Ectodermal cell (in vitro differentiated cells): ENCODE measurements around the gene RAPGEF1.

Experiments
- H3K27ac ChIP-seq: 2 replicates; pipeline ENCODE4 v1.7.0; 2013; ENCODE audit warnings: mild to moderate bottlenecking, low read depth, low read length; ENCODE audit not compliant: insufficient read depth, poor library complexity, severe bottlenecking
- H3K27me3 ChIP-seq: 2 replicates; pipeline ENCODE4 v1.7.0; 2013; ENCODE audit warnings: mild to moderate bottlenecking, low read length; ENCODE audit not compliant: insufficient read depth, control insufficient read depth, poor library complexity, severe bottlenecking
- H3K36me3 ChIP-seq: one replicate; pipeline ENCODE4 v1.7.0; 2013; ENCODE audit warnings: low read length; ENCODE audit not compliant: control insufficient read depth, insufficient read depth
- H3K4me1 ChIP-seq: one replicate; pipeline ENCODE4 v1.7.0; 2013; ENCODE audit warnings: low read length; ENCODE audit not compliant: control insufficient read depth, insufficient read depth
- H3K4me3 ChIP-seq: 2 replicates; pipeline ENCODE4 v1.7.0; 2013; ENCODE audit warnings: low read depth, low read length, control low read depth; ENCODE audit not compliant: insufficient read depth
- H3K9me3 ChIP-seq: 2 replicates; pipeline ENCODE4 v1.7.0; 2013; ENCODE audit warnings: mild to moderate bottlenecking, low read length, moderate library complexity; ENCODE audit not compliant: control insufficient read depth
- WGBS, 2 experiments: methylation state at CpG; one replicate each; pipeline ENCODE4 v1.1.7; 2013; ENCODE audit warnings: missing lambda C conversion rate in 2 of 2; 5-methylcytosine and 5-hydroxymethylcytosine counted together

RAPGEF1 gene

GRCh38 chr9:131621551-131622358, 118.1 kb downstream of the RAPGEF1 start:
- 92% methylated on average over 31 of the region's 31 CpGs for WGBS, 2 experiments
- Histone ChIP-seq H3K4me1 (peaks cover 11% of the 10 kb centered on the region), H3K9me3 (no peaks in the 10 kb centered on the region), H3K27me3 (no peaks in the 10 kb centered on the region), H3K27ac (no peak overlapping the region), H3K36me3 (peaks cover 7% of the 10 kb centered on the region), H3K4me3 (no peak overlapping the region)

- H3K27me3 ChIP-seq = no peaks in the 10 kb centered on the region
- H3K9me3 ChIP-seq = no peaks in the 10 kb centered on the region
- H3K36me3 ChIP-seq = peaks cover 7% of the 10 kb centered on the region
- H3K4me3 ChIP-seq = no peak overlapping the region
- no peak overlapping the region for H3K27ac ChIP-seq
- H3K4me1 ChIP-seq = peaks cover 11% of the 10 kb centered on the region
- WGBS, 2 experiments = 91 to 92% methylated on average over 9 of the region's 9 CpGs
These were observed 118.9 kb downstream of the RAPGEF1 start for GRCh38 chr9:131620764-131621520.

GRCh38 chr9:131619680-131620079, 120.2 kb downstream of the RAPGEF1 start:
- Histone ChIP-seq H3K9me3 (no peaks in the 10 kb centered on the region), H3K36me3 (peaks cover 7% of the 10 kb centered on the region), H3K27me3 (no peaks in the 10 kb centered on the region), H3K4me3 (no peak overlapping the region), H3K4me1 (peaks cover 5% of the 10 kb centered on the region), H3K27ac (no peak overlapping the region)
- 93 to 97% methylated on average over 3 of the region's 3 CpGs for WGBS, 2 experiments

DNA sequence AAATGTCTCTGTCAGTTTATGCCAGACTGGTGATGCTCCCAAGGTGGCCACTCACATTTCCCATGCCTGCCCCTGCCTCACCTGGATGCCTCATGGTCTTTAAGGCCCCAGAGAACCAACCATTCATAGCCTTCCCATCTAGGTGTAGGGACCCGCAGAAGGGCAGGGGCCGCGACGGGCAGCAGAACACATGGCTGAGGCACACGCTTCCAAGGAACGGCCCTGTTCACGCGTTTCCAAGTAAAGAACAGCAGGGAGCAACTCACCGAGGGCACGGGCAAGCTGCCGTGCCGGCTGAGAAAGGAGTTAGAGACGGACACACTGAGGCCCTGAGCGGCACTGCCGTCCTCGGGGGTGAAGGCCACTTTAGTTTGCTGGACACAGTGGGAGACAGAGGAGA, 121.1 kb downstream of the RAPGEF1 start:
- Histone ChIP-seq H3K27ac (no peak overlapping the region), H3K36me3 (peaks cover 7% of the 10 kb centered on the region), H3K9me3 (no peaks in the 10 kb centered on the region), H3K4me3 (no peak overlapping the region), H3K27me3 (no peaks in the 10 kb centered on the region), H3K4me1 (no peaks in the 10 kb centered on the region)
- 96% methylated on average over 16 of the region's 16 CpGs for WGBS, 2 experiments

- no peak overlapping the region for H3K27ac ChIP-seq
- H3K36me3 ChIP-seq = peaks cover 7% of the 10 kb centered on the region
- 92 to 95% methylated on average over 2 of the region's 2 CpGs for WGBS, 2 experiments
- H3K4me1 ChIP-seq = no peaks in the 10 kb centered on the region
- H3K4me3 ChIP-seq = no peak overlapping the region
- no peaks in the 10 kb centered on the region for H3K9me3 ChIP-seq
- H3K27me3 ChIP-seq = no peaks in the 10 kb centered on the region
These were observed 121.8 kb downstream of the RAPGEF1 start for GRCh38 chr9:131618071-131618479.

- Histone ChIP-seq H3K4me1 (no peaks in the 10 kb centered on the region), H3K36me3 (peaks cover 7% of the 10 kb centered on the region), H3K4me3 (no peak overlapping the region), H3K9me3 (no peaks in the 10 kb centered on the region), H3K27ac (no peak overlapping the region), H3K27me3 (no peaks in the 10 kb centered on the region)
- WGBS, 2 experiments = 95% methylated on average over 5 of the region's 5 CpGs
These were observed 122.3 kb downstream of the RAPGEF1 start for GRCh38 chr9:131617611-131618010.

- WGBS, 2 experiments = 85 to 88% methylated on average over 10 of the region's 10 CpGs
- peaks cover 7% of the 10 kb centered on the region for H3K36me3 ChIP-seq
- H3K27ac ChIP-seq = no peak overlapping the region
These were observed 122.8 kb downstream of the RAPGEF1 start for GRCh38 chr9:131616983-131617604.

GRCh38 chr9:131614340-131614915, 125.4 kb downstream of the RAPGEF1 start:
- peaks cover 5% of the 10 kb centered on the region for H3K4me1 ChIP-seq
- H3K9me3 ChIP-seq = no peaks in the 10 kb centered on the region
- no peaks in the 10 kb centered on the region for H3K27me3 ChIP-seq
- 96% methylated on average over 8 of the region's 8 CpGs for WGBS, 2 experiments
- no peak overlapping the region for H3K27ac ChIP-seq
- no peak overlapping the region for H3K4me3 ChIP-seq
- no peaks in the 10 kb centered on the region for H3K36me3 ChIP-seq

More at GRCh38 chr9:131616983-131617604, 122.8 kb downstream of the RAPGEF1 start:
- Histone ChIP-seq H3K4me1 (no peaks in the 10 kb centered on the region), H3K9me3 (no peaks in the 10 kb centered on the region), H3K27me3 (no peaks in the 10 kb centered on the region), H3K4me3 (no peak overlapping the region)

DNA sequence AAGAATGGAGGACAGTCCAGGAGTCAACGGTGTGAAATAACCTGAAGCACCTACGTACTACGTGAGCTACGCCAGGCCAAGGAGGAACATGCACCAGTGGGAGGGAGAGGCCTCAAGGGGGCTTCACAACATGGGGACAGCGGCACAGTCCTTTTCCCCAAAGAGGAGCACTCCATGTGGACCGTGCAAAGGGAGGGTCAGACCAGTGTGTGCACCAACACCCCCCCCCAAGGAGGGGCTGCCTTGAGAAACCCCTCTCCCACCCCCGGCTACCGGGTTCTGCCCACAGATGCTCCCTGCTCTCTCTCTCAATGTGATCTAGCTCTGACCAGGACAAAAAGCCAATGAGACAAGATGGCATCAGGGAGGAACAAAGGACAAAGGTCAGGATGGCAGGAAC, 126.0 kb downstream of the RAPGEF1 start:
- Histone ChIP-seq H3K4me1 (peaks cover 9% of the 10 kb centered on the region), H3K36me3 (no peaks in the 10 kb centered on the region), H3K4me3 (no peak overlapping the region), H3K9me3 (no peaks in the 10 kb centered on the region), H3K27ac (no peak overlapping the region), H3K27me3 (no peaks in the 10 kb centered on the region)
- WGBS, 2 experiments = 96 to 99% methylated on average over 8 of the region's 8 CpGs

DNA sequence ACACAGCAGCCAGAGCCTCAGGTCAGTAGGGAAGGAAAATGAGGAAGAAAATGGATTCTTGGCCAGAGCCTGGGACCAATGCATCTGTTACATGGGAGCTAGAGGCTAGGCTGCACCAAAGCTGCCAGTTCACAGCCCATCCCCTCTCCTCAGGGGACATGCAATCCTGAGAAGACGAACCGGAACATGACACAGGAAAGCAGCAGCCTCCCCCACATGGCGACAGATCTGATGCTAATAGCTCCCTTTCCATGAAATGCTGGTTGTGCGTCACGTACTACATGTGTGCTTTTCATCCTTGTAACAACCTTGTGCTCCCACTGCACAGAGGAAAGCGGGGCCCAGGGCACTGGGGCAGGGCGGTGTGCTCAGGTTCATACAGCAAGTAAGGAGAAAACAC, 127.0 kb downstream of the RAPGEF1 start:
- H3K27ac ChIP-seq = no peak overlapping the region
- no peaks in the 10 kb centered on the region for H3K9me3 ChIP-seq
- WGBS, 2 experiments = 93 to 95% methylated on average over 7 of the region's 7 CpGs
- H3K27me3 ChIP-seq = no peaks in the 10 kb centered on the region
- H3K4me3 ChIP-seq = no peak overlapping the region
- H3K4me1 ChIP-seq = peaks cover 19% of the 10 kb centered on the region
- no peaks in the 10 kb centered on the region for H3K36me3 ChIP-seq
